AG09309 (cell line): ENCODE results near the gene YIPF1.
A peak's percentile ranks its signal among the peaks of the same experiment; 100 is the strongest.

Experiments
- DNase-seq: peaks from one replicate; pipeline ENCODE4 v3.0.0-alpha.2; 2010; ENCODE audit warnings: low read depth
- H3K4me3 ChIP-seq: 2 replicates; pipeline ENCODE4 v1.5.1; 2011; ENCODE audit warnings: mild to moderate bottlenecking, low read depth, low read length, moderate library complexity; ENCODE audit not compliant: control insufficient read depth
- CTCF ChIP-seq: IDR thresholded peaks from 2 replicates; pipeline ENCODE4 v1.5.1; 2011; ENCODE audit warnings: mild to moderate bottlenecking, low read depth, low read length, inconsistent platforms; ENCODE audit not compliant: insufficient read depth, control insufficient read depth; ENCODE audit errors: missing control alignments

The YIPF1 gene

GRCh38 chr1:53835491-53835890, 54.1 kb downstream of the YIPF1 start:
- DNase-seq = no peak
- H3K4me3 ChIP-seq = no peak overlapping the region
- TF ChIP-seq CTCF = no peak

- DNase-seq = no peak
- no peak for TF ChIP-seq CTCF
- H3K4me3 ChIP-seq = no peak overlapping the region
These were observed 54.8 kb downstream of the YIPF1 start for GRCh38 chr1:53834776-53835175.

- no peak for DNase-seq
- no peak overlapping the region for H3K4me3 ChIP-seq
- no peak for TF ChIP-seq CTCF
These were observed 56.2 kb downstream of the YIPF1 start for GRCh38 chr1:53833393-53833792.

DNA sequence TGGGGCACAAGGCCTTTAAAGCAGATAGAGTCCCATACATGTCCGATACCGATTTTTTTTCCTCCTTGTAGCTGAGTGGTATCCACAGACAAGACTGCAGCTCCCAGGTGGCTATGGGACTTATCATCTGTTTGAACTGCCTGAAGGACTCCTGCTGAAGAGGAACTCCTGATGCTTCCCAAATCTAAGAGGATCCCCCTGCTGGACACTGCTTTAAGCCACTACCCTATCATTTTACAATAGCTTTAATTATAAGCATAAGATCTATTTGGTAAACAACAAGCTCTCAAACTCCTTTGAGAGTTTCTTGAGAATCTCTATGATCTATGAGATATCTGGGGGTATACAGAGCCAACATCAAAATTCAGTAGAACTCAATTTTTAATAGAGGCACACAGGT, 63.2 kb downstream of the YIPF1 start:
- peak; percentile 50 for TF ChIP-seq CTCF
- peak; percentile 16 for DNase-seq

GRCh38 chr1:53825306-53825705, 64.3 kb downstream of the YIPF1 start:
- DNase-seq = no peak
- TF ChIP-seq CTCF = no peak

More for the DNA sequence above, 63.2 kb downstream of the YIPF1 start:
- H3K4me3 ChIP-seq = no peak overlapping the region

DNA sequence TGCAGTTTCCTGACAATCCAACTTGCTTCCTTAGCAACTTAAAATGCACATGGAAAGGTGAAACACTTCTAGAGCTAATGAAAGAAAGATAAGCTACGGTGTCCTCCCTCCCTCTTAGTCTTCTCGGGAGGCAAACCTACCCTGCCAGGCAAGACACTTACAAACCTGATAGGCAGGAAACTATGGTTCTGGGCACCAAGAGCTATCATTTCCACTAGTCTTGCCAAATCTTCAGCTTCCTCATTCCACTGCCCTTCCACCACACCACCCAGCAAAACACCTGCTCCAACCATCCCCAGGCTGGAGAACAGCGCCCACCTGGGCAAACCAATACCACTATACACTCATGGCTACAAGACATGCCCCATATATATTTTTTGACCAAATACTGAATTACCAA, 66.7 kb downstream of the YIPF1 start:
- no peak overlapping the region for H3K4me3 ChIP-seq
- DNase-seq = no peak
- TF ChIP-seq CTCF = no peak

More at GRCh38 chr1:53825306-53825705, 64.3 kb downstream of the YIPF1 start:
- no peak overlapping the region for H3K4me3 ChIP-seq

GRCh38 chr1:53821380-53821779, 68.2 kb downstream of the YIPF1 start:
- no peak for TF ChIP-seq CTCF
- DNase-seq = no peak
- H3K4me3 ChIP-seq = no peak overlapping the region
